ENCODE results near the gene PARVB. TPM values are rescaled to one million over a fixed set of nuclear protein-coding genes. Genes with fewer than 3 reads are reported as not detected.

PARVB gene
- total RNA-seq, 2 donors from 2014 or later: 4.5 to 11.4 TPM

GRCh38 chr22:44116331-44116730, 92.2 kb downstream of the PARVB start:
- H3K4me1 ChIP-seq: no peaks in the 10 kb centered on the region
- H3K27ac ChIP-seq: no peak overlapping the region
- H3K4me3 ChIP-seq: no peak overlapping the region
- no peaks in the 10 kb centered on the region for H3K27me3 ChIP-seq
- no peaks in the 10 kb centered on the region for H3K9me3 ChIP-seq
- H3K36me3 ChIP-seq: no peaks in the 10 kb centered on the region
- no peak for DNase-seq
- intact Hi-C loops (cut with DNase I): no loop called here
- no peak overlapping the region for H3K9ac ChIP-seq (ENCODE audit: low read depth in 2 of 2, low read length in 2 of 2)
- TF ChIP-seq, protein P1, sequence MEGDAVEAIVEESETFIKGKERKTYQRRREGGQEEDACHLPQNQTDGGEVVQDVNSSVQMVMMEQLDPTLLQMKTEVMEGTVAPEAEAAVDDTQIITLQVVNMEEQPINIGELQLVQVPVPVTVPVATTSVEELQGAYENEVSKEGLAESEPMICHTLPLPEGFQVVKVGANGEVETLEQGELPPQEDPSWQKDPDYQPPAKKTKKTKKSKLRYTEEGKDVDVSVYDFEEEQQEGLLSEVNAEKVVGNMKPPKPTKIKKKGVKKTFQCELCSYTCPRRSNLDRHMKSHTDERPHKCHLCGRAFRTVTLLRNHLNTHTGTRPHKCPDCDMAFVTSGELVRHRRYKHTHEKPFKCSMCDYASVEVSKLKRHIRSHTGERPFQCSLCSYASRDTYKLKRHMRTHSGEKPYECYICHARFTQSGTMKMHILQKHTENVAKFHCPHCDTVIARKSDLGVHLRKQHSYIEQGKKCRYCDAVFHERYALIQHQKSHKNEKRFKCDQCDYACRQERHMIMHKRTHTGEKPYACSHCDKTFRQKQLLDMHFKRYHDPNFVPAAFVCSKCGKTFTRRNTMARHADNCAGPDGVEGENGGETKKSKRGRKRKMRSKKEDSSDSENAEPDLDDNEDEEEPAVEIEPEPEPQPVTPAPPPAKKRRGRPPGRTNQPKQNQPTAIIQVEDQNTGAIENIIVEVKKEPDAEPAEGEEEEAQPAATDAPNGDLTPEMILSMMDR (IDR thresholded peaks at IDR 0.05): no peak

GRCh38 chr22:44116755-44117684, 92.9 kb downstream of the PARVB start:
- intact Hi-C loops (cut with DNase I): no loop called here
- Histone ChIP-seq H3K27ac (no peak overlapping the region), H3K27me3 (no peaks in the 10 kb centered on the region), H3K36me3 (no peaks in the 10 kb centered on the region), H3K4me1 (no peaks in the 10 kb centered on the region), H3K4me3 (no peak overlapping the region), H3K9ac (ENCODE audit: low read depth in 2 of 2, low read length in 2 of 2) (no peak overlapping the region), H3K9me3 (no peaks in the 10 kb centered on the region)
- TF ChIP-seq, protein P1 (IDR thresholded peaks at IDR 0.05): no peak
- no peak for DNase-seq

DNA sequence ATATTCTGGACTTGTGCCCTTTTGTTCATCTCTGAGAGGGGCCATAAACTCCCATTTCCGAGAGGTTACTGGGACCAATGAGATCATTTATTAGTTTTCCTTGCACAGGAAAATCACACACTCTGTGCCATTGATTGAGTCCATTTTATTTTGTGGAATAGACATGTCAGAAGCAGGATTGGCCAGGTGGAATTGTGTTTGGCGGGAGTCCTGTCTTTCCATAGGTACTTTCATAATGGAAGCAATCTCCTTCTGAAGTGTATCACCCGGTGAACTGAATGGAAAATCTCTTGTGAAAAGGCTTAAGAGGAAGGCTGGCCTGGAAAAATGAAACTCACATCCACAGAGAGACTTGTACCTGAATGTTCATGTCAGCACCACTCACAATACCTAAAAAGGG, 93.6 kb downstream of the PARVB start:
- no peak overlapping the region for H3K9ac ChIP-seq (ENCODE audit: low read depth in 2 of 2, low read length in 2 of 2)
- no peaks in the 10 kb centered on the region for H3K36me3 ChIP-seq
- no peaks in the 10 kb centered on the region for H3K27me3 ChIP-seq
- no peak for DNase-seq
- H3K4me3 ChIP-seq: no peak overlapping the region
- no peaks in the 10 kb centered on the region for H3K4me1 ChIP-seq
- H3K9me3 ChIP-seq: no peaks in the 10 kb centered on the region
- TF ChIP-seq, protein P1 (IDR thresholded peaks at IDR 0.05): no peak
- no peak overlapping the region for H3K27ac ChIP-seq
- intact Hi-C loops (cut with DNase I): no loop called here

GRCh38 chr22:44118645-44119315, 94.7 kb downstream of the PARVB start:
- Histone ChIP-seq H3K36me3 (no peaks in the 10 kb centered on the region), H3K9ac (ENCODE audit: low read depth in 2 of 2, low read length in 2 of 2) (no peak overlapping the region), H3K4me3 (no peak overlapping the region), H3K4me1 (no peaks in the 10 kb centered on the region), H3K9me3 (no peaks in the 10 kb centered on the region), H3K27me3 (no peaks in the 10 kb centered on the region), H3K27ac (no peak overlapping the region)
- no peak for DNase-seq
- TF ChIP-seq, protein P1 (IDR thresholded peaks at IDR 0.05): no peak
- intact Hi-C loops (cut with DNase I): no loop called here

DNA sequence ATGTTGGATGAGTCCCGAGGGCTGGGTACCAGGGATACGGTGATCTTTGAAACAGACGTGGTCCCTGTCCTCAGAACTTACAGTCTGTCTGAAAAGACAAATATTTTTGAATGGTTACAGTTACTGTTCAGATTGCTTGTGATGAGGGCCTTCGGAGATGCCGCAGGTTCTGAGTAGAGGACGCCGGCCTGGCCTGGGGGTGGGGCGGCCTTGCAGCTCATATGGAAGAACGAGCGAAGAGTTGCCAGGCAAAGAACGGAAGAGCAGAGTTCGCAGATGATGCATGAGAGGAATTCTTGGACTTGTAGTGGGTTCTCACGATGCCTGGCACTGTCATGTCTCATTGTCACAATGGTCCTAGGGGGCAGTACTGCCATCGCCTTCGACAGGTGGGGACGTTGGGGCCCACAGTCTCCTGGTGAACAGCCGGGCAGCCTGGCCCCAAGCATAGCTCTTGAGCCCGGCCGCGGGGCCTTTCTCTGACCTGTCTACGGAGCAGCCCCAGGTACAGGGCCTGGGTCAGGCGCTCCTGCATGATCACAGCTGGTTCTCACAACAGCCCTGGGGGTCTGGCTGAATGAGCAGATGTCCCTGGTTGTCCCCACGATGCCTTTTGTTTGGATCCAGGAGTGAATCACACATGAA, 95.7 kb downstream of the PARVB start:
- intact Hi-C loops (cut with DNase I): no loop called here
- Histone ChIP-seq H3K9ac (ENCODE audit: low read depth in 2 of 2, low read length in 2 of 2) (no peak overlapping the region), H3K27ac (no peak overlapping the region), H3K36me3 (no peaks in the 10 kb centered on the region), H3K27me3 (no peaks in the 10 kb centered on the region), H3K9me3 (no peaks in the 10 kb centered on the region), H3K4me1 (no peaks in the 10 kb centered on the region), H3K4me3 (no peak overlapping the region)
- DNase-seq: no peak
- TF ChIP-seq, protein P1 (IDR thresholded peaks at IDR 0.05): no peak

Measured in colonic mucosa (tissue), 4 donors.